Right atrium auricular region (tissue), 2 donors: ENCODE results near the gene KCNJ4. TPM values are rescaled to one million over a fixed set of nuclear protein-coding genes. Genes with fewer than 3 reads are reported as not detected.

ENCODE experiments used
- DNase-seq: peaks from one replicate; pipeline ENCODE4 v3.0.0-alpha.2; 2019; ENCODE audit warnings: low spot score
- H3K27ac ChIP-seq, 2 donors: fragments of 200-600 bp; sonication (generic); 1 replicate in 1 of 2; 2 replicates in 1 of 2; pipeline ENCODE4 v1.5.1; 2016 to 2019
- H3K27me3 ChIP-seq, 2 donors: fragments of 200-600 bp; sonication (generic); one replicate each; pipeline versions ENCODE4 v1.5.1 to v1.6.0; 2017 to 2019
- H3K36me3 ChIP-seq: fragments of 200-600 bp; sonication (generic); one replicate; pipeline ENCODE4 v1.5.1; 2016
- H3K4me1 ChIP-seq, 2 donors: fragments of 200-600 bp; sonication (generic); one replicate each; pipeline versions ENCODE4 v1.5.1 to v1.6.0; 2017 to 2019
- H3K4me3 ChIP-seq, 2 donors: fragments of 200-600 bp; sonication (generic); 1 replicate in 1 of 2; 2 replicates in 1 of 2; pipeline ENCODE4 v1.5.1; 2017 to 2019; ENCODE audit warnings: mild to moderate bottlenecking in 1 of 2, moderate library complexity in 1 of 2
- H3K9me3 ChIP-seq, 2 donors: fragments of 200-600 bp; sonication (generic); one replicate each; pipeline ENCODE4 v1.5.1; 2019
- total RNA-seq, 2 donors: library from RNA; depleted of rRNA; stranded (reverse); fragments of >200 nt; gene quantifications; one replicate each; pipeline ENCODE4 v1.1.0, GENCODE V29; 2016
- TF ChIP-seq, protein P1 (sequence below), 2 donors: fragments of 200-600 bp; sonication (generic); IDR thresholded peaks; one replicate each; pipeline ENCODE4 v1.5.1; 2019; ENCODE audit warnings: antibody characterized with exemption in 2 of 2

Gene KCNJ4
- total RNA-seq, 2 donors from 2014 or later = 7.0 to 36.7 TPM

DNA sequence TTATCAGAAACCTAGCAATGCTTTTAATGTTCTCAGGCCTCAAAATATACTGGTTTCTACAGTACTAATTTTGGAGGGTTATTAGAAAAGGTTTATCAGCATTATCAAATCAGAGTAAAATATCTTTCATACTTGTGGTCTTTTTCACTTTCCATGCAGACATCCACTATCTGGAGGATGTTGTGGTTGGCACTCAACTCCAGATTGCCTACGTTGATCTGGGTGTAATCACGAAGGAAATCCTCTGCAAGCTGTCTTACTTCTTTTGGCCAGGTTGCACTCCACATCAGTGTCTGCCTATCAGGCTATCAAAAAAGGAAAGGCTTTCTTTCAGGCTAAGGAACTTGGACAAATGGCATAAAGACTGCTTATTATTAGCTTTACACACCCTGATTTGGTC is 39.5 kb upstream of the KCNJ4 start:
- no peak overlapping the region for H3K4me3 ChIP-seq
- H3K36me3 ChIP-seq = peaks cover 100% of the 10 kb centered on the region
- no peaks in the 10 kb centered on the region for H3K27me3 ChIP-seq
- H3K27ac ChIP-seq = no peak overlapping the region
- TF ChIP-seq, protein P1, sequence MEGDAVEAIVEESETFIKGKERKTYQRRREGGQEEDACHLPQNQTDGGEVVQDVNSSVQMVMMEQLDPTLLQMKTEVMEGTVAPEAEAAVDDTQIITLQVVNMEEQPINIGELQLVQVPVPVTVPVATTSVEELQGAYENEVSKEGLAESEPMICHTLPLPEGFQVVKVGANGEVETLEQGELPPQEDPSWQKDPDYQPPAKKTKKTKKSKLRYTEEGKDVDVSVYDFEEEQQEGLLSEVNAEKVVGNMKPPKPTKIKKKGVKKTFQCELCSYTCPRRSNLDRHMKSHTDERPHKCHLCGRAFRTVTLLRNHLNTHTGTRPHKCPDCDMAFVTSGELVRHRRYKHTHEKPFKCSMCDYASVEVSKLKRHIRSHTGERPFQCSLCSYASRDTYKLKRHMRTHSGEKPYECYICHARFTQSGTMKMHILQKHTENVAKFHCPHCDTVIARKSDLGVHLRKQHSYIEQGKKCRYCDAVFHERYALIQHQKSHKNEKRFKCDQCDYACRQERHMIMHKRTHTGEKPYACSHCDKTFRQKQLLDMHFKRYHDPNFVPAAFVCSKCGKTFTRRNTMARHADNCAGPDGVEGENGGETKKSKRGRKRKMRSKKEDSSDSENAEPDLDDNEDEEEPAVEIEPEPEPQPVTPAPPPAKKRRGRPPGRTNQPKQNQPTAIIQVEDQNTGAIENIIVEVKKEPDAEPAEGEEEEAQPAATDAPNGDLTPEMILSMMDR (IDR thresholded peaks at IDR 0.05) = no peak
- H3K4me1 ChIP-seq = peaks cover 2 to 20% of the 10 kb centered on the region in 2 donors
- no peaks in the 10 kb centered on the region for H3K9me3 ChIP-seq
- DNase-seq = no peak

DNA sequence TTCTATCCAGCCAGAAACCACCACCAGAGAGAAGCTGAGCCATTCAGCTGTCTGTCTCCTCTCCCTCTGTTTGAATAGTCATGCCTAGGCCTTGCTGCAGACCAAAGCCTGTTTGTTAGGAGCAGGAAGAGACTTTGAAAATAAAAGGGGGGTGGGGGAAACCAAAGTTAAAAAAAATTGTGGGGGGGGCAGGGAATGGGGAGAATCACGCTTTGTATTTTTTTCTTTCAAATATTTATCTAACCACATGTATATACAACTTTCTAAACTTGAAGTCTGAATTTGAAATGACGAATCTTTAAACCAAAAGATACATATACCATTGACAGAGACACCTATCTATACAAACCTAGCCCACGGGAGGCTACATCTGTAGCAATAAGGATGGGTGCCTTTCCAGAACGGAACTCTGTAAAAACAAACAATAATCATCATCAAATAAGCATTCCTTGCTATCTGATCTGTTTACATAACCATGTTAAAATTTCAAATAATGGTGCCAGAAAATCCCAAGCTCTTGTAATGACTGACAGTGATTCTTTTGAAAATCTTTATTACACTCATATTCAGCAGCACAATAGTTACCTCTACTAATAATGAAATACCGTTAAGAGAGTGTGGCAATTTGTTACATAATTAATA is 36.8 kb upstream of the KCNJ4 start:
- no peak overlapping the region for H3K4me3 ChIP-seq

DNA sequence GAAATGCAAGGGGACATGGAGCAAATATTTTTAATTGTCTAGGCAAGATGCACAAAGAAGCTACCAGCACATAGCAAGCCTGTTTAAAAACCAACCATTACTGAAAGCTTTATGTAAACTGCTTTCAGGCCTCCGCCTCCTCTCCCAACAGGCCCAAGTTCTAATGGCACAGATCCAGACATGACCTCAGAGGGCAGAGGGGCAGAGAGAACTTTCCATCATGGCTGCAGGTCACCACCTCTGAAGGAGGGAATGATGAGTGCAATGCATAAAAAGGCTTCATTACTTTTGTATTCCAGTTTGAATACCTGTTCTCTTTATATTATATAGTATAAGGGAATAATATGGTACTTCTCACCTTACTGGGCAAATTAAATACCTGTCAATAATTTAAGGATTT is 35.9 kb upstream of the KCNJ4 start:
- peaks cover 99% of the 10 kb centered on the region for H3K36me3 ChIP-seq

More for the DNA sequence above, 36.8 kb upstream of the KCNJ4 start:
- DNase-seq = no peak
- TF ChIP-seq, protein P1 (IDR thresholded peaks at IDR 0.05) = no peak
- H3K36me3 ChIP-seq = peaks cover 99% of the 10 kb centered on the region
- H3K4me1 ChIP-seq = peaks cover 2 to 20% of the 10 kb centered on the region in 2 donors
- peak overlapping the region in 1 of 2 donors; percentile 63 for H3K27ac ChIP-seq
- H3K27me3 ChIP-seq = no peaks in the 10 kb centered on the region
- no peaks in the 10 kb centered on the region for H3K9me3 ChIP-seq

DNA sequence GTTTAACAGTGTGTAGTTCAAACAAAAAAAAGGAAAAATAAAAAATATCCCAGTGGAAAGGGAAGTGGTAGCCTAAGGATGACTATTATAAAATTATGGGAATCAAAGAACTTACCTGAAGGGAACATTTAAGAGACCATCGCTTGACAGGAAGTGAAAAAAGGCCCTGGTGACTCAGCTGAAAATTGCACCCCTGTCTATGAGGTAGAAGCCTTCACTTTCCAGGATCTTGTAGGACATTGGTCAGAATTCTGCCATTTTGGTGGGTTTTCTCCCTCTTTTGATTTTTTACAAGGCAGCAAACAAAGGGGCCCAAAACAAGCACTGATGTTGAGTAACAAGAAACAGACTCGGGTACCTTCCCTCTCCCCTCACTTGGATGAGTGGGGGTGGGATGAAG is 35.5 kb upstream of the KCNJ4 start:
- H3K4me3 ChIP-seq = no peak overlapping the region
- H3K27me3 ChIP-seq = no peaks in the 10 kb centered on the region
- H3K4me1 ChIP-seq = peaks cover 2 to 17% of the 10 kb centered on the region in 2 donors
- TF ChIP-seq, protein P1 (IDR thresholded peaks at IDR 0.05) = no peak
- H3K27ac ChIP-seq = peak overlapping the region; percentile 49 to 63
- no peaks in the 10 kb centered on the region for H3K9me3 ChIP-seq
- peaks cover 99% of the 10 kb centered on the region for H3K36me3 ChIP-seq
- DNase-seq = no peak

More for the DNA sequence above, 35.9 kb upstream of the KCNJ4 start:
- H3K27ac ChIP-seq = peak overlapping the region; percentile 49 to 63
- TF ChIP-seq, protein P1 (IDR thresholded peaks at IDR 0.05) = no peak
- DNase-seq = no peak
- no peak overlapping the region for H3K4me3 ChIP-seq
- H3K27me3 ChIP-seq = no peaks in the 10 kb centered on the region
- H3K4me1 ChIP-seq = peaks cover 2 to 17% of the 10 kb centered on the region in 2 donors
- H3K9me3 ChIP-seq = no peaks in the 10 kb centered on the region

DNA sequence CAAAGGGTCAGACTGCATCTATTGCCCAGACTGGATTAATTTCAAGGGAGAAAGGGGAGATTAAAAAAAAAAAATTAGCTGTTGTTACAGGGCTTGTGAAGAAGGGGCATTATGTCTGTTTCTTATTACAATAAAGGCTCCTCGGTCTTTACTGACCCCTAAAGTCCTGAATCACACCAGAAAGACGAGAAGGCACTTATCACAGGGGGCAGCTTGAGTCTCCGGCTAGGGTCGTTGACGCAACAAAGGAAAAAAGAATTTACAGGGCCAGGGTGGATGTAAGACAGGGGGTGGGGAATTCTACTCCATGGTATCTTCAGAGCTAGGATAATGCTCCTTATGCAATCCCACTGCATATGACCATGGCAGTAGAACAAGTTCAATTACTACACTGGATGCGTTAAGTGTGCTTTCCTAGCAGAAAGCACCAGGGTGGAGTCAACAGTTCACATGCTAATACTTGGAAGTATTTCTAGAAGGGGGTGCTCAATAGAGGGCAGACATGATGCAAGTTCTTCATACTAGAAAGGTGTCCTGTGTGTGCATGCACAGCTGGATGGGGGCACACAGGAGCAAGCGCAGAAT is 34.7 kb upstream of the KCNJ4 start:
- H3K4me1 ChIP-seq = peaks cover 2 to 17% of the 10 kb centered on the region in 2 donors
- H3K27me3 ChIP-seq = no peaks in the 10 kb centered on the region
- TF ChIP-seq, protein P1 (IDR thresholded peaks at IDR 0.05) = no peak
- no peak overlapping the region for H3K4me3 ChIP-seq
- H3K27ac ChIP-seq = peak overlapping the region; percentile 49 to 63
- H3K36me3 ChIP-seq = peaks cover 99% of the 10 kb centered on the region
- no peaks in the 10 kb centered on the region for H3K9me3 ChIP-seq
- no peak for DNase-seq
